ENCODE results near the gene POMT1. TPM values are rescaled to one million over a fixed set of nuclear protein-coding genes. Genes with fewer than 3 reads are reported as not detected.
A peak's percentile ranks its signal among the peaks of the same experiment; 100 is the strongest.

Gene POMT1
- total RNA-seq, 2 experiments from 2014 or later, result 50.1 to 50.5 TPM

DNA sequence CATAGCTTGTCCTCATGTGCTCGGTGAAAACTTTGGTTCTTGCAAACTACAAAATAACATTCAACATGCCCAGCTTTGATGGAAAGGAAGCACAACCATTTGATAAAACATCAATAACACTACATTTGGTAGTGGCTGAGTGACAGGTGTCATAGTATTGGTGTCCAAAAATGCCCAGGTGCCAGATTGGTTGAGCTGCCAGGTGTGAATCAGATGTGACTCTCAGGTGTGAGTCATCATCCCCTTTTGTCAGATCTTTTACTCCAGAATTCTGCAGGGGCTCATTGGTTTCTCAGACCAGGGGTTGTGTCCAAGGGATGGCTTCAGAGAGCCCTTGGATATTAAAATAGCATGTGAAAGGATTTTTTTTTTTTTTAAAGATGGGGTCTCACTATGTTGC, 22.5 kb upstream of the POMT1 start:
- Mint-ChIP-seq H3K27ac (no peak overlapping the region), H3K9me3 (no peaks in the 10 kb centered on the region), H3K27me3 (no peaks in the 10 kb centered on the region), H3K4me3 (no peak overlapping the region), H3K36me3 (ENCODE audit: low read depth) (peaks cover 91% of the 10 kb centered on the region), H3K4me1 (ENCODE audit: low read depth) (peaks cover 6% of the 10 kb centered on the region)
- Histone ChIP-seq H3K4me1 (ENCODE audit: insufficient read depth, low read length) (no peaks in the 10 kb centered on the region), H3K36me3 (ENCODE audit: insufficient read depth, low read length) (peaks cover 96% of the 10 kb centered on the region), H3K27me3 (ENCODE audit: control insufficient read depth in 1 of 2, insufficient read depth in 2 of 2, low read length in 2 of 2) (no peaks in the 10 kb centered on the region), H3K4me3 (ENCODE audit: low read length) (no peak overlapping the region), H3K27ac (ENCODE audit: low read depth in 1 of 2, low read length in 2 of 2) (no peak overlapping the region), H3K9me3 (ENCODE audit: control insufficient read depth in 1 of 2, insufficient read depth in 1 of 2, low read length in 2 of 2) (no peaks in the 10 kb centered on the region)
- intact Hi-C loops (cut with DNase I, micrococcal nuclease), result no loop called here
- POLR2A ChIA-PET, result interaction anchor here (2.5 kb wide), 1 partner anchor 20 kb away, joined by 7 read pairs; no protein-coding TSS in a partner anchor
- CTCF ChIA-PET, result interaction anchor here (0.6 to 0.8 kb wide), 2 partner anchors 131 to 391 kb away, joined by 3 read pairs; no protein-coding TSS in a partner anchor
- ATAC-seq (ENCODE audit: poor library complexity) (no peak), DNase-seq (no peak)
- TF ChIP-seq, protein P1, sequence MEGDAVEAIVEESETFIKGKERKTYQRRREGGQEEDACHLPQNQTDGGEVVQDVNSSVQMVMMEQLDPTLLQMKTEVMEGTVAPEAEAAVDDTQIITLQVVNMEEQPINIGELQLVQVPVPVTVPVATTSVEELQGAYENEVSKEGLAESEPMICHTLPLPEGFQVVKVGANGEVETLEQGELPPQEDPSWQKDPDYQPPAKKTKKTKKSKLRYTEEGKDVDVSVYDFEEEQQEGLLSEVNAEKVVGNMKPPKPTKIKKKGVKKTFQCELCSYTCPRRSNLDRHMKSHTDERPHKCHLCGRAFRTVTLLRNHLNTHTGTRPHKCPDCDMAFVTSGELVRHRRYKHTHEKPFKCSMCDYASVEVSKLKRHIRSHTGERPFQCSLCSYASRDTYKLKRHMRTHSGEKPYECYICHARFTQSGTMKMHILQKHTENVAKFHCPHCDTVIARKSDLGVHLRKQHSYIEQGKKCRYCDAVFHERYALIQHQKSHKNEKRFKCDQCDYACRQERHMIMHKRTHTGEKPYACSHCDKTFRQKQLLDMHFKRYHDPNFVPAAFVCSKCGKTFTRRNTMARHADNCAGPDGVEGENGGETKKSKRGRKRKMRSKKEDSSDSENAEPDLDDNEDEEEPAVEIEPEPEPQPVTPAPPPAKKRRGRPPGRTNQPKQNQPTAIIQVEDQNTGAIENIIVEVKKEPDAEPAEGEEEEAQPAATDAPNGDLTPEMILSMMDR (IDR thresholded peaks at IDR 0.05), result no peak

DNA sequence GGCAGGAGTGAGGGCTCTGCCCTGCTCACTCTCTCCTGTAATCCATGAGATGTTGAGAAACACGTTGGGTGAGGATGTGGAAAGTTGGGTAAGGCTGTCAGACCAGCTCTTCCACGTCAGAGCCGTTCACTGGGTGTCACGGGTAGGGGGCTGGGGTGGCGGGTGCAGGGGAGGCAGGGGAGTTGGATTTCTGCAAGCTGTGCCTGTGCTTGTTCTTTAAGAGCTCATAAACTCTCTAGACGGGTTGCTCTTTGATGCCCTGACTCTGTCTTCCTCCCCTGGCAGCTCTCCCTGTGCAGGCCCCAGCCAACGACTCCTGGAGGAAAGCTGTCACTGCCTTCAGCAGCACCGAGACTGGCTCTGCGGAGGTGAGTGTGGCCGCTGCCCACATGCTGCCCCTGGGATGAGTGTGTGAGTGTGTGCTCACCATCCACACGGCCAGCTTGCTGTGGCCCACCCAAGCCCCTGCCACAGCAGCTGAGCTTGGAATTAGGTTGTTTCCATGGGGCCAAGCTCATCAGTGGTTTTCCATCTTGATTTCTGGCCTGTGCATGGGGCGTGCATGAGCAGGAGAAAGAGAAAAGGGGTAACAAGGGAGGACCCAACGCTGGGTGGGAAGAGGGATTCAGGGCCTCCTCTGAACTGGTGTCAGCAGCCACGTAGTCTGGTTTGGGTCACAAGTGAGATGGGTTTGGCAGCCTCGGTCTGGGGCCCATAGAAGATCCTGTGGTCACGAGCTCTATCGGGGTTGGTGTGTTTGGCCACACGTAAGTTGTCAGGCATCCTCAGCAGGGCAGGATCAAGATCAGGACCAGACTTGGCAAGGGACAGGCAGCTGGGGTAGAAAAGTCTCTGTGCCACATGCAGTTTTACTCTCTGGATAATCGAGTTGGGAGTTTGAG, 21.0 kb upstream of the POMT1 start:
- Histone ChIP-seq H3K4me3 (ENCODE audit: low read length) (no peak overlapping the region), H3K9me3 (ENCODE audit: control insufficient read depth in 1 of 2, insufficient read depth in 1 of 2, low read length in 2 of 2) (no peaks in the 10 kb centered on the region), H3K36me3 (ENCODE audit: insufficient read depth, low read length) (peaks cover 96% of the 10 kb centered on the region), H3K27me3 (ENCODE audit: control insufficient read depth in 1 of 2, insufficient read depth in 2 of 2, low read length in 2 of 2) (no peaks in the 10 kb centered on the region), H3K4me1 (ENCODE audit: insufficient read depth, low read length) (no peaks in the 10 kb centered on the region), H3K27ac (ENCODE audit: low read depth in 1 of 2, low read length in 2 of 2) (no peak overlapping the region)
- ChIA-PET CTCF (interaction anchor here (1.3 kb wide), 1 partner anchor 132 kb away, joined by 4 read pairs; no protein-coding TSS in a partner anchor), POLR2A (interaction anchor here (0.5 to 2.5 kb wide), 2 partner anchors 19 to 24 kb away, joined by 3 to 7 read pairs; no protein-coding TSS in a partner anchor)
- intact Hi-C loops (cut with DNase I, micrococcal nuclease), result no loop called here
- Mint-ChIP-seq H3K9me3 (no peaks in the 10 kb centered on the region), H3K4me3 (no peak overlapping the region), H3K27me3 (no peaks in the 10 kb centered on the region), H3K36me3 (ENCODE audit: low read depth) (peaks cover 98% of the 10 kb centered on the region), H3K27ac (peak overlapping the region; percentile 73), H3K4me1 (ENCODE audit: low read depth) (peaks cover 6% of the 10 kb centered on the region)
- TF ChIP-seq, protein P1 (IDR thresholded peaks at IDR 0.05), result no peak
- ATAC-seq (ENCODE audit: poor library complexity) (no peak), DNase-seq (no peak)

DNA sequence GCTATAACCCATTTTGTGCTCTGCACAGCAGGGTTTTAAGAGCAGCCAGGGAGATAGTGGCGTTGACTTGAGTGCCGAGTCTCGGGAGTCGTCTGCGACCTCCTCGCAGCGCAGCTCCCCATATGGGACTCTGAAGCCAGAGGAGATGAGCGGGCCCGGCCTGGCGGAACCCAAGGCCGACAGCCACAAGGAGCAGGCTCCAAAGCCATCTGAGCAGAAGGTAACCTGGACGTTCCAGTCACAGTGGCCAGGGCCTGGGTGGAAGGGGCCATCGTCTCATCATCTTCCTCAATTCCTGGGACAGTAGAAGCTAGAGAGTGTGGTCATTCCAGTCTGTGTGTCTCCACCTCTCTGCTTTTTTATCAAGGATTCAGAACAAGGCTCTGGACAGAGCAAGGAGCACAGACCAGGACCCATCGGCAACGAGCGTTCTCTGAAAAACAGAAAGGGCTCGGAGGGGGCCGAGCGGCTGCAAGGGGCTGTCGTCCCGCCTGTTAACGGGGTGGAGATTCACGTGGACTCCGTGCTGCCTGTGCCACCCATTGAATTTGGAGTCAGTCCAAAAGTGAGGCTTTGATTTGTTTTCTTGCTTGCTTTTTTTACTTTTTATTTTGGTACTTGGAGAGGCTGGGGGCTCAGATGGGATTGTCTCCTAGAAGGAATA, 20.2 kb upstream of the POMT1 start:
- H3K4me1 ChIP-seq (ENCODE audit: insufficient read depth, low read length), result no peaks in the 10 kb centered on the region
- POLR2A ChIA-PET, result interaction anchor here (0.5 kb wide), 1 partner anchor 24 kb away, joined by 3 read pairs; no protein-coding TSS in a partner anchor

More for the DNA sequence above, 20.2 kb upstream of the POMT1 start:
- H3K27ac ChIP-seq (ENCODE audit: low read depth in 1 of 2, low read length in 2 of 2), result no peak overlapping the region
- DNase-seq, result no peak
- H3K4me3 ChIP-seq (ENCODE audit: low read length), result no peak overlapping the region
- CTCF ChIA-PET, result no interaction called here
- peaks cover 96% of the 10 kb centered on the region for H3K36me3 ChIP-seq (ENCODE audit: insufficient read depth, low read length)
- Mint-ChIP-seq H3K4me1 (ENCODE audit: low read depth) (peaks cover 6% of the 10 kb centered on the region), H3K27me3 (no peaks in the 10 kb centered on the region), H3K4me3 (no peak overlapping the region), H3K36me3 (ENCODE audit: low read depth) (peaks cover 98% of the 10 kb centered on the region), H3K27ac (peak overlapping the region; percentile 73), H3K9me3 (no peaks in the 10 kb centered on the region)
- H3K9me3 ChIP-seq (ENCODE audit: control insufficient read depth in 1 of 2, insufficient read depth in 1 of 2, low read length in 2 of 2), result no peaks in the 10 kb centered on the region
- ATAC-seq (ENCODE audit: poor library complexity), result no peak
- no peaks in the 10 kb centered on the region for H3K27me3 ChIP-seq (ENCODE audit: control insufficient read depth in 1 of 2, insufficient read depth in 2 of 2, low read length in 2 of 2)
- intact Hi-C loops (cut with DNase I, micrococcal nuclease), result no loop called here
- TF ChIP-seq, protein P1 (IDR thresholded peaks at IDR 0.05), result no peak

Measured in CD4-positive, alpha-beta T cell (primary cell).